HepG2 (cell line): ENCODE data around the gene TTK. TPM values are rescaled to one million over a fixed set of nuclear protein-coding genes. Genes with fewer than 3 reads are reported as not detected.

Experiments used
- JARID2 ChIP-seq: sonication (generic); formaldehyde crosslinking; IDR thresholded peaks from 2 replicates; pipeline ENCODE4 v1.8.1; 2023; ENCODE audit warnings: missing genetic modification reagents, inconsistent platforms; ENCODE audit not compliant: insufficient replicate concordance
- LCORL ChIP-seq, 2 experiments: fragments of 450-650 bp in 1 of 2; sonication (generic) in 1 of 2; formaldehyde crosslinking in 1 of 2; IDR thresholded peaks; 2 replicates each; pipeline versions ENCODE4 v1.5.0 to v1.6.1; 2017 to 2020; ENCODE audit warnings: antibody characterized with exemption in 1 of 2, missing genetic modification reagents in 1 of 2
- PCBP2 ChIP-seq: fragments of 200-400 bp; formaldehyde crosslinking; optimal IDR thresholded peaks from 2 replicates; pipeline ENCODE3; 2018; ENCODE audit warnings: low read length, low read depth; ENCODE audit not compliant: poor library complexity, severe bottlenecking
- RBFOX2 ChIP-seq: fragments of 200-400 bp; formaldehyde crosslinking; IDR thresholded peaks from 2 replicates; pipeline ENCODE4 v1.6.1; 2017; ENCODE audit warnings: low read depth, mild to moderate bottlenecking, low read length
- REPIN1 ChIP-seq: sonication (generic); formaldehyde crosslinking; IDR thresholded peaks from 2 replicates; pipeline ENCODE4 v1.8.0; 2022; ENCODE audit warnings: missing genetic modification reagents, low read depth, mild to moderate bottlenecking, borderline replicate concordance
- RFXAP ChIP-seq: sonication (generic); formaldehyde crosslinking; IDR thresholded peaks from 2 replicates; pipeline ENCODE4 v1.4.0; 2020; ENCODE audit warnings: missing genetic modification reagents, borderline replicate concordance
- SAP130 ChIP-seq: IDR thresholded peaks from 2 replicates; pipeline ENCODE4 v1.6.1; 2016; ENCODE audit warnings: low read depth
- SIX4 ChIP-seq: sonication (generic); formaldehyde crosslinking; IDR thresholded peaks from 2 replicates; pipeline ENCODE4 v1.4.0; 2020; ENCODE audit warnings: missing genetic modification reagents
- ZBTB7A ChIP-seq: sonication (generic); formaldehyde crosslinking; IDR thresholded peaks from 2 replicates; pipeline ENCODE4 v1.8.0; 2022; ENCODE audit warnings: mild to moderate bottlenecking, missing genetic modification reagents
- ZEB1 ChIP-seq: IDR thresholded peaks from 2 replicates; pipeline ENCODE4 v1.6.1; 2012; ENCODE audit warnings: mild to moderate bottlenecking, low read depth, inconsistent platforms; ENCODE audit not compliant: insufficient replicate concordance
- ZFYVE20 ChIP-seq: sonication (generic); formaldehyde crosslinking; IDR thresholded peaks from 2 replicates; pipeline ENCODE4 v1.8.0; 2023; ENCODE audit warnings: low read depth, mild to moderate bottlenecking, moderate library complexity, missing genetic modification reagents, borderline replicate concordance
- ZNF335 ChIP-seq: sonication (generic); formaldehyde crosslinking; IDR thresholded peaks from 2 replicates; pipeline ENCODE4 v1.4.0; 2020; ENCODE audit warnings: missing genetic modification reagents
- ZNF343 ChIP-seq: sonication (generic); formaldehyde crosslinking; IDR thresholded peaks from 2 replicates; pipeline ENCODE4 v1.4.0; 2020; ENCODE audit warnings: mild to moderate bottlenecking, missing genetic modification reagents
- ZNF432 ChIP-seq: sonication (generic); formaldehyde crosslinking; IDR thresholded peaks from 2 replicates; pipeline ENCODE4 v1.5.0; 2020; ENCODE audit warnings: missing genetic modification reagents, mild to moderate bottlenecking, borderline replicate concordance
- ZNF781 ChIP-seq: sonication (generic); formaldehyde crosslinking; IDR thresholded peaks from 2 replicates; pipeline ENCODE4 v1.5.1; 2020; ENCODE audit warnings: borderline replicate concordance, mild to moderate bottlenecking, missing genetic modification reagents; ENCODE audit errors: not compliant biosample characterization
- ZSCAN30 ChIP-seq: sonication (generic); formaldehyde crosslinking; IDR thresholded peaks from 2 replicates; pipeline ENCODE4 v1.5.0; 2020; ENCODE audit warnings: mild to moderate bottlenecking, missing genetic modification reagents
- polyA plus RNA-seq, 8 experiments: library from polyadenylated mRNA; depleted of rRNA in 3 of 8; stranded (reverse) in 7 of 8; unstranded in 1 of 8; fragments of >200 nt; fragmentation: Illumina TruSeq in 4 of 8; extraction: Trizol in 4 of 8; gene quantifications; 2 replicates each; pipeline versions ENCODE4 v1.2.1 to v1.2.3, GENCODE V29; 2011 to 2016; ENCODE audit warnings: low read depth in 4 of 8, missing spikeins in 1 of 8, mixed read lengths in 1 of 8; ENCODE audit not compliant: insufficient read depth in 1 of 8
- total RNA-seq, 5 experiments: library from RNA; depleted of rRNA; stranded (reverse); fragments of >200 nt; fragmentation: Illumina TruSeq; extraction: Trizol; gene quantifications; 2 replicates each; pipeline ENCODE4 v1.2.3, GENCODE V29; 2016; ENCODE audit warnings: low read depth in 1 of 5
- TF ChIP-seq, protein P1 (sequence below): sonication (generic); formaldehyde crosslinking; IDR thresholded peaks from 2 replicates; pipeline ENCODE4 v1.4.0; 2020; ENCODE audit warnings: missing genetic modification reagents
- TF ChIP-seq, protein P2 (sequence below): sonication (generic); formaldehyde crosslinking; IDR thresholded peaks from 2 replicates; pipeline ENCODE4 v1.4.0; 2020; ENCODE audit warnings: mild to moderate bottlenecking, missing genetic modification reagents
- TF ChIP-seq, protein P3 (sequence below): sonication (generic); formaldehyde crosslinking; IDR thresholded peaks from 2 replicates; pipeline ENCODE4 v1.4.0; 2020; ENCODE audit warnings: mild to moderate bottlenecking, missing genetic modification reagents

Gene TTK
- total and polyA plus RNA-seq, 2 of the 13 experiments (the other 11 are each of a cell fraction or from before 2014, with no cell fraction given), result 8.6 to 33.2 TPM

DNA sequence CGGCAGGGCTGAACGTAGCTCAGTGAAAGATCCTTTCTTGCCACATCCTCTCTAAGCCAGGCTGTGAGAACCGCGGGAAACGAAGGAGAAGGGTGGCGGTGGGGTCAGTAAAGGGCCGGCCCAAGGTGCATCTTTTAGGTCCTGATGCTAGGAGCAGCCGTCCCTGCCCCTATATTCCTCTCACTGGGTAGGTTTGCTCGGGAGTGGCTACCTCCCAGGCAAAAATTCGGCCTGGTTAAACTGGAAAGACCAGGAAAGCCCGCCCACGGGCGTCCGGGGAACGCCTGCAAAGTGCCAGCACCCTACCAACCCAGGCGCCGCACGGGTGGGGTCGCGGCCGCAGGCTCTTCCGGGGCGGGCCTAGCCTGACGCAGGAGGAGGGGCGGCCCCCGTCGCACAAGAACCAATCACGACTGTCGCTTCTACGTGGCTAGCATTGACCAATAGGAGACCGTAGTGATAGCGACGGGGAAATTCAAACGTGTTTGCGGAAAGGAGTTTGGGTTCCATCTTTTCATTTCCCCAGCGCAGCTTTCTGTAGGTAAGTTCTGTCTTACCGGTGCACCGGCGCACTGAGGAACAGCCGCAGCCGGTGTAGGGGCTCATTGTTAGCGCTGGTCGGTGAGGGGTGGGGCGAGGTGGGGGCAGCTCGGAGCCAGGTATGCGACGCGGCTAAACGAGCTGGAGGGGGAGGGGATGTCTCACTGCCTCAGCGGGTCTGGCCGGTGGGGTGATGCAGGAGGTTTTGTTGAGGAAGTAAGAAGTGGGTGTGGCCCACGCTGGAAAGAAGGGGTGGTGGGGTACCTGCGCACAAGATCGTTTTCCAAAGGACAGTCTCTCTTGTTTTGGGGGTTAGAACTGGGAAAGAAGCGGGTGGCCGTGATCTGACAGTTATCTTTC, at the start of gene TTK (continued):
- no peak for TF ChIP-seq ZNF781 (CRISPR knock-in tag)
- 0 out of 2 replicates have a peak, but pooled peaks have one; percentile 43 for TF ChIP-seq ZBTB7A
- TF ChIP-seq LCORL (IDR thresholded peaks at IDR 0.05), result no peak
- no peak for TF ChIP-seq LCORL (CRISPR knock-in tag; IDR thresholded peaks at IDR 0.05)
- no peak for TF ChIP-seq ZEB1
- 0 out of 2 replicates have a peak, but pooled peaks have one; percentile 41 for TF ChIP-seq REPIN1 (CRISPR knock-in tag)
- peak; percentile 98 for TF ChIP-seq SAP130
- no peak for TF ChIP-seq ZFYVE20 (CRISPR knock-in tag)
- TF ChIP-seq, protein P1, sequence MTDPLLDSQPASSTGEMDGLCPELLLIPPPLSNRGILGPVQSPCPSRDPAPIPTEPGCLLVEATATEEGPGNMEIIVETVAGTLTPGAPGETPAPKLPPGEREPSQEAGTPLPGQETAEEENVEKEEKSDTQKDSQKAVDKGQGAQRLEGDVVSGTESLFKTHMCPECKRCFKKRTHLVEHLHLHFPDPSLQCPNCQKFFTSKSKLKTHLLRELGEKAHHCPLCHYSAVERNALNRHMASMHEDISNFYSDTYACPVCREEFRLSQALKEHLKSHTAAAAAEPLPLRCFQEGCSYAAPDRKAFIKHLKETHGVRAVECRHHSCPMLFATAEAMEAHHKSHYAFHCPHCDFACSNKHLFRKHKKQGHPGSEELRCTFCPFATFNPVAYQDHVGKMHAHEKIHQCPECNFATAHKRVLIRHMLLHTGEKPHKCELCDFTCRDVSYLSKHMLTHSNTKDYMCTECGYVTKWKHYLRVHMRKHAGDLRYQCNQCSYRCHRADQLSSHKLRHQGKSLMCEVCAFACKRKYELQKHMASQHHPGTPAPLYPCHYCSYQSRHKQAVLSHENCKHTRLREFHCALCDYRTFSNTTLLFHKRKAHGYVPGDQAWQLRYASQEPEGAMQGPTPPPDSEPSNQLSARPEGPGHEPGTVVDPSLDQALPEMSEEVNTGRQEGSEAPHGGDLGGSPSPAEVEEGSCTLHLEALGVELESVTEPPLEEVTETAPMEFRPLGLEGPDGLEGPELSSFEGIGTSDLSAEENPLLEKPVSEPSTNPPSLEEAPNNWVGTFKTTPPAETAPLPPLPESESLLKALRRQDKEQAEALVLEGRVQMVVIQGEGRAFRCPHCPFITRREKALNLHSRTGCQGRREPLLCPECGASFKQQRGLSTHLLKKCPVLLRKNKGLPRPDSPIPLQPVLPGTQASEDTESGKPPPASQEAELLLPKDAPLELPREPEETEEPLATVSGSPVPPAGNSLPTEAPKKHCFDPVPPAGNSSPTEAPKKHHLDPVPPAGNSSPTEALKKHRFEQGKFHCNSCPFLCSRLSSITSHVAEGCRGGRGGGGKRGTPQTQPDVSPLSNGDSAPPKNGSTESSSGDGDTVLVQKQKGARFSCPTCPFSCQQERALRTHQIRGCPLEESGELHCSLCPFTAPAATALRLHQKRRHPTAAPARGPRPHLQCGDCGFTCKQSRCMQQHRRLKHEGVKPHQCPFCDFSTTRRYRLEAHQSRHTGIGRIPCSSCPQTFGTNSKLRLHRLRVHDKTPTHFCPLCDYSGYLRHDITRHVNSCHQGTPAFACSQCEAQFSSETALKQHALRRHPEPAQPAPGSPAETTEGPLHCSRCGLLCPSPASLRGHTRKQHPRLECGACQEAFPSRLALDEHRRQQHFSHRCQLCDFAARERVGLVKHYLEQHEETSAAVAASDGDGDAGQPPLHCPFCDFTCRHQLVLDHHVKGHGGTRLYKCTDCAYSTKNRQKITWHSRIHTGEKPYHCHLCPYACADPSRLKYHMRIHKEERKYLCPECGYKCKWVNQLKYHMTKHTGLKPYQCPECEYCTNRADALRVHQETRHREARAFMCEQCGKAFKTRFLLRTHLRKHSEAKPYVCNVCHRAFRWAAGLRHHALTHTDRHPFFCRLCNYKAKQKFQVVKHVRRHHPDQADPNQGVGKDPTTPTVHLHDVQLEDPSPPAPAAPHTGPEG (CRISPR knock-in tag), result 0 out of 2 replicates have a peak, but pooled peaks have one; percentile 43
- 0 out of 2 replicates have a peak, but pooled peaks have one; percentile 64 for TF ChIP-seq ZNF335
- TF ChIP-seq, protein P2, sequence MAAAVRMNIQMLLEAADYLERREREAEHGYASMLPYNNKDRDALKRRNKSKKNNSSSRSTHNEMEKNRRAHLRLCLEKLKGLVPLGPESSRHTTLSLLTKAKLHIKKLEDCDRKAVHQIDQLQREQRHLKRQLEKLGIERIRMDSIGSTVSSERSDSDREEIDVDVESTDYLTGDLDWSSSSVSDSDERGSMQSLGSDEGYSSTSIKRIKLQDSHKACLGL (CRISPR knock-in tag), result no peak
- TF ChIP-seq ZSCAN30, result no peak
- TF ChIP-seq ZNF432 (CRISPR knock-in tag), result no peak
- no peak for TF ChIP-seq PCBP2
- peak; percentile 81 for TF ChIP-seq RBFOX2
- TF ChIP-seq RFXAP (CRISPR knock-in tag), result no peak
- no peak for TF ChIP-seq SIX4
- TF ChIP-seq ZNF343, result no peak
- no peak for TF ChIP-seq JARID2 (CRISPR knock-in tag)
- TF ChIP-seq, protein P3, sequence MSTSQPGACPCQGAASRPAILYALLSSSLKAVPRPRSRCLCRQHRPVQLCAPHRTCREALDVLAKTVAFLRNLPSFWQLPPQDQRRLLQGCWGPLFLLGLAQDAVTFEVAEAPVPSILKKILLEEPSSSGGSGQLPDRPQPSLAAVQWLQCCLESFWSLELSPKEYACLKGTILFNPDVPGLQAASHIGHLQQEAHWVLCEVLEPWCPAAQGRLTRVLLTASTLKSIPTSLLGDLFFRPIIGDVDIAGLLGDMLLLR (CRISPR knock-in tag), result no peak
